HG02970 (cell line): ENCODE results near the gene NSUN5.
"Not testable (repeated sequence)": the region's sequence is repeated elsewhere in the genome, so short reads cannot be mapped to it uniquely, and the experiment has no call there.

Source experiments
- ATAC-seq: cut with Tn5 transposase; IDR thresholded peaks from one replicate; pipeline ENCODE4 v1.9.1; 2021; ENCODE audit warnings: mild to moderate bottlenecking, moderate library complexity, moderate number of reproducible peaks; ENCODE audit not compliant: unreplicated experiment, low FRiP score

Gene NSUN5

GRCh38 chr7:73327922-73328321, 19.3 kb upstream of the NSUN5 start, which contains the start of the genes FKBP6 and TRIM50:
TSS of gene FKBP6 (plus strand) at chr7:73328161. CDS start at chr7:73328429, 268 bp downstream.
TSS of gene TRIM50 (minus strand) at chr7:73328082. CDS start at chr7:73324787, 3,295 bp downstream.
- ATAC-seq, result not testable (repeated sequence)

DNA sequence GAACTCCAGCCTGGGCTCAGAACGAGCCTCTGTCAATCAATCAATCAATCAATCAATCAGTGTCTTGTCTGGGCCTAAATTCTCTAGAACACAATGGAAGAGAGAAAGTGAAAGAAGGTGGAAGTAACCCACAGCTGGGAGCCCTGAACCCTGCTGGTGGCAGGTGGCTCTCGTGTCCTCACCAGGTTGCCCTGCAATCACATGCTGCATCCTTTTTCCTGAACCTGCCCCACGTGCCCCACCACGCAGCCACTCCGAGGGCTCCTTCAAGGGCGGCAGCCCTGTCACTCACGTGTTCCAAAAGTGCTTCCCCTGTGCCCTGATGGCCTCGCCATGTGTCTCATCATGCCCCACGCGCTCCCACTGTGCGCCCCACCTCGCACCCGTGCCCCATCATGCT, 18.8 kb upstream of the NSUN5 start:
- ATAC-seq, result not testable (repeated sequence)

DNA sequence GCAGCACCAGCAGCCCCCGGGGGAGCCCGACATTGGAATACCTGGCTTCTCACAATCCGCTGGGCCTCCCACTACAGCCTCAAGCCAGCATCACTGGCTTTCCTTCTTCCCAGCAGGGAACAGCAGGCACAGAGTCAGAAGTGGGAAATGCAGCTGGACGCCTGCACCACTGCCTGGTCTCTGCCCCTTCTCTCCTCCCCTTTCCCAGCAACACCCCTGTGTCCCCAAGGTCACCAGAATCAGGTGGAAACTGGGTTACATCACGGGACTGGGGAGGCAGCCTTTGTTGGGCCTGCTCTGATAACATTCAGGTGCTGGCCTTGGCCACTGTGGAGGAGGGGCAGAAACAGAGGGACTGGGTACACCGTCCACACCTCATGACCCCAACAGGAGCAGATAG, 16.8 kb upstream of the NSUN5 start:
- ATAC-seq, result not testable (repeated sequence)

- not testable (repeated sequence) for ATAC-seq
These were observed 15.6 kb upstream of the NSUN5 start for GRCh38 chr7:73324081-73324845.

GRCh38 chr7:73323434-73324080, 14.9 kb upstream of the NSUN5 start:
- ATAC-seq, result not testable (repeated sequence)

- not testable (repeated sequence) for ATAC-seq
These were observed 11.4 kb upstream of the NSUN5 start for GRCh38 chr7:73320009-73320408.

DNA sequence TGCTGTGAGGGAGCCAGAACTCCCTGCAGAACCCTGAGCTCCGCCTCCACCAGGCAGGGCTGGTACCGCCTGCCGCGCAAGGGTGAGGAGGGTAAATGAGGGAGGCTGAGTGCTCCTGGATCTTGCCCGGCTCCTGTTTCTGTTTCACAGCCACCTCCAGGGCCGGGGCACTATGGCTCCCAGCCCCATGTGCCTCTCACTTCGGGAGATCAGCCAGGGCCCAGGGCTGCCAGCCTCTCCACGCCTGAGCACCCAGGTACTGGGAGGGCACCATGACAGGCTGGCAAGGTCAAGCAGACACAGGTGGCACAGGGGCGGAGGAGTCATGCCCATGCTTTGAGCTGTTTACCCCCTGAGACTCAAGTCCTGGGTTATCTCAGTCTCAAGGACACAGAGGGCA, 10.9 kb upstream of the NSUN5 start:
- not testable (repeated sequence) for ATAC-seq

- ATAC-seq, result not testable (repeated sequence)
These were observed 10.1 kb upstream of the NSUN5 start for GRCh38 chr7:73318656-73319204.

- ATAC-seq, result no peak
These were observed 7.9 kb upstream of the NSUN5 start for GRCh38 chr7:73316521-73316920.

DNA sequence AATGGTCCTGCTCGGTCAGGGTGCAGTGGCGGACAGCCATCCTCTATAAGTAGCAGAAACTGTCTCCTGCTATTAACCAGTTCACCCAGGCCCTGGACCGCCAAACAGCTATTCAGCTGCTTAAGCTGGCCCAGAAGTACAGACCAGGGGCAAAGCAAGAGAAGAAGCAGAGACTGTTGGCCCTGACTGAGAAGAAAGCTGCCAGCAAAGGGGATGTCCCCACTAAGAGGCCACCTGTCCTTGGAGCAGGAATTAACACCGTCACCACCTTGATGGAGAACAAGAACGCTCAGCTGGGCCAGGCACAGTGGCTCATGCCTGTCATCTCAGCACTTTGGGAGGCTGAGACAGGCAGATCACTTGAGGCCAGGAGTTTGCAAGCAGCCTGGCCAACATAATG, 5.6 kb upstream of the NSUN5 start:
- ATAC-seq, result no peak

DNA sequence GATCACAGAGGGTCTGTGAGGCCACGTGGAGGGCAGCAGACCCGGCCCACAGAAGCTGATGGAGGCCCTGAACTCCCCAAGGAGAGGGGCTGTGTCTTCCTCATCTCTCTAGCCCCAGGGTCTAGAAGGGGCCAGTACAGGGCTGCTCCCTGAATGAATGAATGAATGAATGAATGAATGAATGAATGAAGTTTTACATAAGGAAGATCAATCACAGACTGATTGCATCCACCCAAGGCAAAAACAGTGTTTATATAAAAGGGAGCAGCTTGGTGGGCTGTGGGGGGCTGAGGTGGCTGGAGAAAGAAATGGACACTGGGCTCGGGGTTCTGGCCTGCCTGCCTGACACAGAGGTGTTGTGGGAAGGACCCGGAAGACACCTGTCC, 4.9 kb upstream of the NSUN5 start:
- ATAC-seq, result no peak

DNA sequence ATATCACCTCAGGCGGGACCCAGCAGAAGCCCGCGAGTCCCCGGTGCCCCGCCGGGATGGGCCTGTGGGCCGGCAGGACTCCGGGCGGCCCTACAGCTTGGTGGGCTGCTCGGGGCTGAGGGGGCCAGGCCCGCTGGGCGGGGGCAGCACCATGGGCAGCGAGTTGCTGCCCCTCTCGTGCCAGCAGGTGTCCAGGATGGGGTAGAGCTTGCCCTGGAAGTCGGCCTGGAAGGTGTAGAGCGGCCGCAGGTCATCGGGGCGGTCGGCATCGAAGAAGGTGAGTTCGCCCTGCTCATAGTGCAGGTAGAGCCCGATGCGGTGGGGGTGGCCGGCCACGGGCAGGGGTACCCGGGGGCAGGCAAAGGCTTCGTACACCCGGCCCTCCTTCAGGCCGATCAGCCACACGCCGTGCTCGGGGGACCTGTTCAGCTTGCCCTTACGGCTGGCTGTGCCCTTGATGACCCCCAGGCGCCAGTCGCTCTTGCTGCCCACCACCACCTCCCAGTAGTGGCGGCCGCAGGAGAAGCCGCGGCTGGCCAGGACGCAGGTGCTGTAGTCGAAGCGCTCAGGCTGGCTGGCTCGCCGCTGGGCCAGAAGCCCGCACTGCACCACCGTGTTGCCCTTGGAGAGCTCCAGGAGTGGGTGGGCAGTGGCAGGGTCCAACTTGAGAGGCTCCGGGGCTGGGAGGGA, 4.3 kb upstream of the NSUN5 start:
- no peak for ATAC-seq

GRCh38 chr7:73311421-73311820, 2.8 kb upstream of the NSUN5 start:
- ATAC-seq, result not testable (repeated sequence)

- ATAC-seq, result peak; percentile 41
These were observed 457 bp downstream of the NSUN5 start for GRCh38 chr7:73308074-73308664.

DNA sequence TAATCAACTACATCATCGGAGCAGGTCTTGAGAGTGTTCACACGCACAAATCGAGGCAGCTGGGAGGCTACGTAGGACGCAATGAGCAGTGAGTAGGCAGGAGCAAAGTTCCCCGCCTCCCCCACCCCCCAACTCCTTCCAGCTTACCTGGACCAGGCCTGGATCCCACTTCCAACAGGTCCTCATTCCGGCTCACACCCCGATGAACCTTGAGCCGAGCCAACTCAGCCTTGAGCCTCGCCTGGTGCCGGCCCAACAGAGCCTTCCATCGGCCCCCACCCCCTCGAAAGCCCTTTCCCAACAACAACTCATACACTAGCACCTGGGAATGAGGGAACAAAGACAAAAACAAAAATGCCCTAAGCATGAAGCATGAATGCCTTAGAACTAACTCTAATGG, 1.2 kb downstream of the NSUN5 start:
- no peak for ATAC-seq

DNA sequence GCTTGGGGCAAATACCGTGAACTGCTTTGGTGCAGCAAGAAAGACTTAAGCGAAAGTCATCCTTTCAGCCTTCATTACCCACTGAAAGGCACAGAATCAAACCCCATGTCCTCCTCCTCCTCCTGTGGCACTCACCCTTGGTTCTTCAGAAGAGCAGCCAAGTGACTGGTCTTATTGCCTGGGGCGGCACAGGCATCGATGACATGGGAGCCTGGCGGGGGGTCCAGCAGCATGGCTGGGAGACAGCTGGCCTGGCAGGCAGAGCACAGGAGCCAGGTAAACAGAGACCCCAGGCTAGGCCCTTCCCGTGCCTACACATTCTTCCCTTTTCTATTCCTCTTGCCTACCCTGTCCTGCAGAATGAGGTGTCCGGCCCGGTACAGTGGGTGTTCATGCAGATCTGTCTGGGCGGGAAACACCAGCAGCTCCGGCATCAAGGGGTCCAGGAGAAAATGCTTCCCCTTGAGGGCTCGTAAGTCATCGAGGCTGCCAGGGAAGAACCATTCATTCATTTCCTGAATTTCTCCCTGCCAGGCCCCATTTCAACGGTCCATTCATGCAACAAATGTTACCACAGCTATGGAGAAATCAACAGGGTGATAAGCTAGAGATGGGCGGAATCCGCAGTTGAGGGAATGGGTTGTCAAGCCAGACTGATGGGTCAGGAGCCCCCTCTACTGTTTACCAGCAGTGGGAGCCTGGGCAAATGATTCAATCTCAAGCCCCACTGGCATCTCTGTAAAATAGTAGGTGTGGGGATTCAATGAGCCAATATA, 3.8 kb downstream of the NSUN5 start:
- ATAC-seq, result not testable (repeated sequence)

- ATAC-seq, result no peak
These were observed 4.6 kb downstream of the NSUN5 start for GRCh38 chr7:73304071-73304470.

- ATAC-seq, result no peak
These were observed 5.1 kb downstream of the NSUN5 start for GRCh38 chr7:73303546-73303945.

DNA sequence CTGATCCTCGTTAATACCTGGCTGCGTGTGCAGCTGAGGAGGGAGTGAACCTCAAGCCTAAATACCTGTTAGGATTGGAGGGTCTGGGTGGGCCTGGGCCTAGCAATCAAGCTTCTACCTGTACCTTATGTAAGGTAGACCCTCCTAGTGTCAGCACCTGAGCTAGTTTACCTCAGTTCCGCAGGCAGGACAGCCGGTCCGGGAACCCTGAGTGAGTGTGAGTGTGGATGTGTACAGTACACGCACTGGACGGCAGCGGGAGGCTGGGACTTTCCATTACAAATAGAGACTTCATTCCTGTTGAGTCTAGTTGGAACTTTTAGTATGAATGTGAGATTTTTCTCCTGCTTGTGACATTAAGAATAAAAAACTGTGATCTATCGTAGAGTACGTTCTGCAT, 5.8 kb downstream of the NSUN5 start:
- not testable (repeated sequence) for ATAC-seq

DNA sequence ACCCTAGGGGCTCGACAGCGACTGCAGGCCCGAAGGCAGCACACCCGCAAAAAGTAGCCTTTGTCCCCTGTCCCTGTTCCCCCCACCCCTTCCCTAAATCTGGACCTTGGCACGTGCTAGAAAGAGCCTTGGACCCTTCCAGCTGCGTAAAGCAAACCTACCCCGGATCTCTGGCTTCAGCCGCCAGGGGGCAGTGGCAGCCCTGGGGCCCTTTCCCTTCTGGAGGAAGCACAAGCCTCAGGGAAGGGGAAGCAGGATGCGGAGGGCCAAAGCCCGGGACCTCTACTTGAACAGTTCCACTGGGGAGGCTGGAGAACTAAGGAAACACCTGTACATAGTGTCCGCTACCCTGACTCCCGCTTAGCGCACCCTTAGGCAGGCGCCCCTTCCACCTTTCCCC, 7.5 kb downstream of the NSUN5 start:
- ATAC-seq, result not testable (repeated sequence)
